Spinal cord (tissue), 10 donors: ENCODE data around the gene BNC1. TPM values are rescaled to one million over a fixed set of nuclear protein-coding genes. Genes with fewer than 3 reads are reported as not detected.
"Not testable (repeated sequence)": the region's sequence is repeated elsewhere in the genome, so short reads cannot be mapped to it uniquely, and the experiment has no call there.

Source experiments
- DNase-seq, 6 donors: peaks; one replicate each; pipeline versions ENCODE4 v3.0.0 to v3.0.0-alpha.2; 2013 to 2015; ENCODE audit warnings: low spot score in 6 of 6, low read depth in 4 of 6
- H3K27ac ChIP-seq: one replicate; pipeline ENCODE4 v1.5.1; 2013; ENCODE audit warnings: low read depth, low read length, control low read depth
- H3K27me3 ChIP-seq: one replicate; pipeline ENCODE4 v1.6.1; 2013; ENCODE audit warnings: low read length; ENCODE audit not compliant: control insufficient read depth, insufficient read depth
- H3K36me3 ChIP-seq: one replicate; pipeline ENCODE4 v1.6.1; 2013; ENCODE audit warnings: low read length; ENCODE audit not compliant: control insufficient read depth, insufficient read depth
- H3K4me1 ChIP-seq: one replicate; pipeline ENCODE4 v1.6.1; 2013; ENCODE audit warnings: low read length; ENCODE audit not compliant: control insufficient read depth, insufficient read depth
- H3K4me3 ChIP-seq: one replicate; pipeline ENCODE4 v1.5.1; 2013; ENCODE audit warnings: low read depth, low read length, control low read depth
- H3K9me3 ChIP-seq: one replicate; pipeline ENCODE4 v1.6.1; 2013; ENCODE audit warnings: low read length; ENCODE audit not compliant: control insufficient read depth, insufficient read depth
- WGBS: methylation state at CpG from one replicate; pipeline ENCODE4 v1.1.5; 2013; ENCODE audit warnings: missing lambda C conversion rate; ENCODE audit not compliant: insufficient coverage; 5-methylcytosine and 5-hydroxymethylcytosine counted together
- polyA plus RNA-seq, 2 donors: library from polyadenylated mRNA; unstranded; fragments of 120-200 nt; gene quantifications; one replicate each; pipeline ENCODE4 v1.2.1, GENCODE V29; 2013; ENCODE audit not compliant: insufficient read length in 2 of 2
- total RNA-seq, 2 donors: library from RNA; depleted of rRNA in 1 of 2; stranded (reverse); fragments of 120-200 nt in 1 of 2; fragments of >200 nt in 1 of 2; gene quantifications; one replicate each; pipeline versions ENCODE4 v1.2.3 to v1.2.4, GENCODE V29; 2013 to 2014
- donor health status: healthy.

BNC1 gene
- total and polyA plus RNA-seq, 4 donors, result 0.15 to 0.69 (median 0.20) TPM

GRCh38 chr15:83268147-83268546 is 16.3 kb downstream of the BNC1 start:
- Histone ChIP-seq H3K9me3 (no peaks in the 10 kb centered on the region), H3K27ac (no peak overlapping the region), H3K4me3 (no peak overlapping the region), H3K27me3 (no peaks in the 10 kb centered on the region), H3K4me1 (no peaks in the 10 kb centered on the region), H3K36me3 (no peaks in the 10 kb centered on the region)
- WGBS, result 100% methylated on average over 1 of the region's 4 CpGs
- no peak for DNase-seq

DNA sequence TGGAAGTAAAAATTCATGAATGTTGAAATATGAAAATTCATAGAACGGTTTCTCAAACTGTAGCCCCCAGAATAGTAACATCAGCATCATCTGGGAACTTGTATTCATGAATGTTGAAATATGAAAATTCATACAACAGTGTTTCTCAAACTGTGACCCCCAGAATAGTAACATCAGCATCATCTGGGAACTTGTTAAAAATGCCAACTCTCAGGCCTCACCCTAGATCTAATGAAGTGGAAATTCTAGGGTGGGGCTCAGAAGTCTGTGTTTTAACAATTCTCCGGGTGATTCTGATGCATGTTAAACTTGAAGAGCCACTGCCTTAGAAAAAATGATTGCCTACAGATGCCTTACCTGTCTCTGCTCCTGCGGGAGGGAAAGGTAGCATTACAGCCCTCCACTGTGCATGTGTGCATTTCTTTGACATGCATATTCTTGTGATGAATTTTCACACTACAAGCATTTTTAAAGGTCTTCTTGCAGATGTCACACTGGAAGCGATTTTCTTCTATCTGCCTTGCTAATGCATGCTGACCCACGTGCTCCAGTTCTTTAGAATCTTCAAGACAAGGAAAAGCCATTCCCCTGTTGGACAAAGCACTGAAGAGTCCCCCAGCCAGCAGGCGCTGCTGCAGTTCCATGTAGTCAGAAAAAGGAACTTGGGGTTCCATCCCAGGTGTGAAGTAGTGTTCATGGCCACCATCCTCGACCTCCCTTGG is 21.7 kb downstream of the BNC1 start:
- Histone ChIP-seq H3K4me3 (no peak overlapping the region), H3K4me1 (no peaks in the 10 kb centered on the region), H3K9me3 (no peaks in the 10 kb centered on the region), H3K36me3 (no peaks in the 10 kb centered on the region), H3K27me3 (no peaks in the 10 kb centered on the region), H3K27ac (no peak overlapping the region)
- 85% methylated on average over 4 of the region's 7 CpGs for WGBS
- no peak for DNase-seq

GRCh38 chr15:83262181-83262580 is 22.3 kb downstream of the BNC1 start:
- not testable (repeated sequence) for H3K4me1 ChIP-seq, DNase-seq, H3K9me3 ChIP-seq, H3K27ac ChIP-seq, H3K4me3 ChIP-seq, H3K36me3 ChIP-seq, H3K27me3 ChIP-seq
- 83% methylated on average over 3 of the region's 6 CpGs for WGBS

DNA sequence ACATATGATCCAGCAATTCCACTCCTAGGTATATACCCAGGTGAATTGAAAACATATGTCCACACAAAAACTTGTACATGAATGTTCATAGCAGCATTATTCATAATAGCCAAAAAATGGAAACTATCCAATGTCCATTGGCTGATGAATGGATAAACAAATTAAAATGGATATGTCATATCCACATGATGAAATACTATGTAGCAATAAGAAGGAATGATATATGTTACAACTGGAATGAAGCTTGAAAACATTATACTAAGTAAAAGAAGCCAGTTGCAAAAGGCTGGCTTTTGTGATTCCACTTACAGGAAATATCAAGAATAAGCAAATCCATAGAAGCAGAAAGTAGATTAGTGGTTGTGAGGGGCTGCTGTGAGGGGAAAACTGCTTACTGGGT is 33.7 kb downstream of the BNC1 start:
- Histone ChIP-seq H3K27ac (no peak overlapping the region), H3K4me3 (no peak overlapping the region), H3K9me3 (no peaks in the 10 kb centered on the region), H3K27me3 (peaks cover 9% of the 10 kb centered on the region), H3K36me3 (no peaks in the 10 kb centered on the region), H3K4me1 (peaks cover 5% of the 10 kb centered on the region)
- no peak for DNase-seq

- WGBS, result 0% methylated on average over 1 of the region's 3 CpGs
- Histone ChIP-seq H3K4me3 (no peak overlapping the region), H3K36me3 (no peaks in the 10 kb centered on the region), H3K27me3 (peaks cover 9% of the 10 kb centered on the region), H3K27ac (no peak overlapping the region), H3K9me3 (no peaks in the 10 kb centered on the region), H3K4me1 (peaks cover 5% of the 10 kb centered on the region)
- DNase-seq, result no peak
Observed at GRCh38 chr15:83249030-83249343, 35.5 kb downstream of the BNC1 start.

DNA sequence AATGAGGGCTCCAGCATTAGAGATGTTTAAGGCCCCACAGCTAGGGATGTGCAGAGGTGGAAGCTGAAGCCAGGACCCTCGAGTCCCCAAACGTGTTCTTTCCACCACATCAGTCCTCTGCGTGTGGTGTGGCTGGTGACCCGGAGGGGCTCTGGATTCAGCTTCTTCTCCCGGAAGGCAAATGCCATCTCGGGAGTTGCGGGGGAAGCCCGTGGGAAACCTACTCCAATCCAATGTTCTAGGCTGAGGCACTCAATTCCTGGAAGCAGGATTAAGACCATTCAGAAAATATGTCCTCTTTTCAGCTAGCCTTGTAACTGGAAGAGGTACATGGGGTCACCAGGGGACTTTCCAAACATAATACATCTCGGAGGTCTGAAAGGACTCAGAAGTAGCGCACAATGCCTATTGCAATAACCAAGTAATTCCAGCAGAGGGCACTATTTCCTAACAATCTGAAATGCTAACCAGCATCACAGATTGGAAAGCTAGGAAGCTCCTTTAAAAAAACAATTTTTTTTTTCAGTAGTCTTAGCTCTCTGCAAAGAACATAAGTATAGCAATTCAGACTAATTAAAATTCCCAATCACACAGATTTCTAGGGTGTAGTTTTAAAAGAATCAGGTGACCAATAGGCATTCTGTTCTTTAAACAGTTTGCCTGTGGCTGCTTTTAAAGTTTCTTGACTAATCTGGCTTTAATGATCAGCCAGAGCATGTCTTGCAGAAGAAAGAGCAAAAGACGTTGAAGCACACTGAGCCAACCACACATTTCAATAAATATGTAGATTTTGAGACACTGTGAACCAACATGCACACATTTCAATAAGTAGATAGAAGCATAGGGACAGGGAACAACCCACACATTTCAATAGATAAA is 36.1 kb downstream of the BNC1 start:
- peak; percentile 52 to 94 (median 76) for DNase-seq
- H3K36me3 ChIP-seq, result no peaks in the 10 kb centered on the region
- no peaks in the 10 kb centered on the region for H3K9me3 ChIP-seq
- whole genome bisulfite sequencing, result 29% methylated on average over 6 of the region's 11 CpGs
- no peak overlapping the region for H3K4me3 ChIP-seq
- H3K4me1 ChIP-seq, result peaks cover 5% of the 10 kb centered on the region
- no peak overlapping the region for H3K27ac ChIP-seq
- H3K27me3 ChIP-seq, result peaks cover 9% of the 10 kb centered on the region

- 79% methylated on average over 7 of the region's 8 CpGs for WGBS
- Histone ChIP-seq H3K4me1 (peaks cover 3% of the 10 kb centered on the region), H3K9me3 (peaks cover 8% of the 10 kb centered on the region), H3K27me3 (peaks cover 9% of the 10 kb centered on the region), H3K36me3 (no peaks in the 10 kb centered on the region), H3K27ac (no peak overlapping the region), H3K4me3 (no peak overlapping the region)
- no peak for DNase-seq
Observed at GRCh38 chr15:83243634-83244033, 40.8 kb downstream of the BNC1 start.

DNA sequence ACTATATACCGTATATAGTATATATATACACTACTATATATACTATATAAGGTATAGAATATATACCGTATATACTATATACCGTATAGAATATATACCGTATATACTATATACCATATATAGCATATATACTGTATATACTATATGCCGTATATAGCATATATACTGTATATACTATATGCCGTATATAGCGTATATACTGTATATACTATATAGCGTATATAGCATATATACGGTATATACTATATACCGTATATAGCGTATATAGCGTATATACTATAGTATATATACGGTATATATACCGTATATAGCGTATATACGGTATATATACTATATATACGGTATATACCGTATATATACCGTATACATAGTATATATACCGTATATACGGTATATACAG is 54.2 kb downstream of the BNC1 start:
- no peaks in the 10 kb centered on the region for H3K27me3 ChIP-seq
- H3K4me1 ChIP-seq, result no peaks in the 10 kb centered on the region
- DNase-seq, result no peak
- WGBS, result no CpG with 5 or more reads among the region's 21 CpGs
- no peak overlapping the region for H3K27ac ChIP-seq
- H3K36me3 ChIP-seq, result no peaks in the 10 kb centered on the region
- H3K9me3 ChIP-seq, result no peaks in the 10 kb centered on the region
- no peak overlapping the region for H3K4me3 ChIP-seq

DNA sequence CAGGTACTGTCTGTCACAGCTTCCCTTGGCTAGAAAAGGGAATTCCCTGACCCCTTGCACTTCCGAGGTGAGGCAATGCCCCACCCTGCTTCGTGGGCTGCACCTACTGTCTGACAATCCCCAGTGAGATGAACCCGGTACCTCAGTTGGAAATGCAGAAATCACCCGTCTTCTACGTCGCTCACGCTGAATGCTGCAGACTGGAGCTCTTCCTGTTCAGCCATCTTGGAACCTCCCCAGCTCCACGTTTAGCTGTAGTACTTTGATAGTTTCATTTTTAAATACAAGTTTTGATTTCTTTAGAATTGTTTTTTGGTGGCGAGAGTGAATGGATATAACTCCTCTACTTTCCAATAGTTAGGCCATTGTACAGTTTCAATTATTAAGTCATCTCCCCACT is 59.0 kb downstream of the BNC1 start:
- peaks cover 1% of the 10 kb centered on the region for H3K9me3 ChIP-seq
- 91% methylated on average over 3 of the region's 9 CpGs for WGBS
- no peaks in the 10 kb centered on the region for H3K36me3 ChIP-seq
- no peak overlapping the region for H3K27ac ChIP-seq
- H3K4me1 ChIP-seq, result no peaks in the 10 kb centered on the region
- no peak for DNase-seq
- H3K4me3 ChIP-seq, result no peak overlapping the region
- H3K27me3 ChIP-seq, result no peaks in the 10 kb centered on the region

- H3K9me3 ChIP-seq, H3K27me3 ChIP-seq, H3K4me1 ChIP-seq, DNase-seq, H3K27ac ChIP-seq, H3K4me3 ChIP-seq, H3K36me3 ChIP-seq: not testable (repeated sequence)
- 94% methylated on average over 9 of the region's 9 CpGs for WGBS
Observed at GRCh38 chr15:83221781-83222180, 62.7 kb downstream of the BNC1 start.
